Fibroblast of skin of right quadriceps (primary cell): ENCODE measurements around the gene NBPF20.
"Not testable (repeated sequence)": the region's sequence is repeated elsewhere in the genome, so short reads cannot be mapped to it uniquely, and the experiment has no call there.

Source experiments
- DNase-seq: peaks from one replicate; pipeline ENCODE4 v3.0.0-alpha.2; 2013

The NBPF20 gene

DNA sequence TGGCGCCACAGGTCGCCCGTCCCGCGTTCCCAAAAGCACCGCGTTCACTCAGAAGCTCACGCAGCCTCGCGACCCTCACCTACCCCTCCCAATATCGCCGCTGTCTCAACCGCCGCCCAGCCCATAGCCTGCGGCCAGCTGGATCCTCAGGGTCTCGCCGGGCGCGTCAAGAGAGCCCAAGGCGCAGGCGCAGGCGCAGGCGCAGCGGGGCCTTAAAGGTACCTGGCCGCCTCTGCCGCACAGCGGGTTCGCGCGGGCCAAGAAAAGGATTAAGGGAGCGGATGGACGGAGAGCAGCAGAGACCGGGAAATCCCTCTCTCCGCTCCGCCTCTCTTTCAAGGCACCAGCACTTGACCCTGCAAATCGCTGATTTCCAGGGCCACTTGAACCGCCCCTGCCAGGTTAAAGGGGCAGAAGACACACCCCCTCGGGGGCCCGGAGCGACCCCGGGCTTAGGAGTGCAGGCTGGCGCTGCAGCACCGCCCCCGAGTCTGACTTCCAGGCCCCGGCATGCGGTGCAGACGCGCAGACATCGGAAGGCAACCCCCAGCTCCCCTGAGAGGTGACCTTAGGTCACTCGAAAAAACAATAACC is at the start of gene NBPF20:
NBPF20 (minus strand) TSS at position 168 of the 594 bp plus-strand sequence. CDS start 20,331 bp downstream, outside the sequence.
- DNase-seq = peak; percentile 58

- DNase-seq = not testable (repeated sequence)
Measured at GRCh38 chr1:145474837-145475368, 49.5 kb upstream of the NBPF20 start.

- not testable (repeated sequence) for DNase-seq
Measured at GRCh38 chr1:145472731-145473130, 47.3 kb upstream of the NBPF20 start.

GRCh38 chr1:145471365-145471764 is 46.0 kb upstream of the NBPF20 start:
- DNase-seq = not testable (repeated sequence)

DNA sequence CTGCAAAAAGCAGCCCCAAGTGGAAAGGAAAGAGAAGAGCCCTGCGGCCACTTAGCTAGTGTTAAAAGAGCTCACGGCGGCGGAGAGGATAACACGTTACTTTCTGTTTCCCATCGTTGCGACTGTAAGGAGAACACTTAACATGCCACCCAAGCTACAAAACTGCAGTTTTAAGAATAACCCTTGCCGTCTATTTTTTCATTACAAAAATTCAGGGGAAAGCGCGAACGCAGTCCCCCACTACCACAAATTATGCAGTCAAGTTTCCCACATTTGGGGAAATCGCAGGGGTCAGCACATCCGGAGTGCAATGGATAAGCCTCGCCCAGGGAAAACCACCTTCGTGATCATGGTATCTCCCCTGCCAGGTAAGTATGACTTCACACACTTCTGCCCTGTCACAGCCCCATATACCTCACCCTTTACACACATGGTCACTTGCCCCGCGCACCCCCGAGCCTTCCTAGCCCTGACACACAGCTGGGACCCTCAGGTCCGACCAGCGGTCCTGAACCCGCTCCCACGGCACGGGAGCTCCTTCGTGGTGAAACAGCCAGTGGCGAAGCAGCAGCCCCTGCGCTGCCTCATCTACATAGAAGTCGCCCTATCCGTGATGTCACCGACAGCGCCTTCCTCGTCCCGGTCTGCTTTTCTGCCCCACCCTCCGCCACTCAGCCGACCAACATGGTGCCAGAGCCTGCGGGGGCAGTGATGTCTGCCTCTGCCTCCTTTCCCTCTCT is 40.2 kb upstream of the NBPF20 start:
- DNase-seq = peak; percentile 99

DNA sequence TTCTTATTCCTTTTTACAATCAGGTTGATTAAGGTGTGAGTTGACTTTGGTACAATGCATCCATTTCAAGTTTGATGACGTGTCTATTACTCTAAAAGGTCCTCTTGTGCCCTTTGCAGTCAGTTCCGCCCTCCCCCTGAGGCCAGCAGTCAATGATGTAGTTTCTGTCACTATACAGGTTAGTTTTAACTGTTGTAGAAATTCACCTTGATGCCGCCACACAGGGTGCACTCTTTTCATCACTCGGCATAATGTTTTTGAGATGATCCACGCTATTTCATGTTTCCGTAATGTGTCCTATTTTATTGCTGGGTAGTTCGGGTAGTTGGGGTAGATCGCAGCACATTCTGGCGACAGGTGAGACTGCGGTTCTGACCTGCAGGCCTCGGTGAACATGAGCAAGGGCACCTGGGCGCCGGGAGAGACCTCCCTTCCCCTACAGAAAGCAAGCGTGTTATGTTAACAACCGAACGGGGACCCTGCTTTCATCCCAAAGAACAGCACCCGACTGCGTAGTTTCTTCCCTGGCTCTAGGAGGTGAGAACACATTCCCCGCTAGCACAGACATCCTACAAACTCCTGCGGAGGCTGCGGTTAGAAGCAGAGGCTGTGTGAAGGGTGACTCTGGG is 39.4 kb upstream of the NBPF20 start:
- not testable (repeated sequence) for DNase-seq

- DNase-seq = not testable (repeated sequence)
Measured at GRCh38 chr1:145464017-145464416, 38.6 kb upstream of the NBPF20 start.

GRCh38 chr1:145460684-145461083 is 35.3 kb upstream of the NBPF20 start:
- DNase-seq = not testable (repeated sequence)

DNA sequence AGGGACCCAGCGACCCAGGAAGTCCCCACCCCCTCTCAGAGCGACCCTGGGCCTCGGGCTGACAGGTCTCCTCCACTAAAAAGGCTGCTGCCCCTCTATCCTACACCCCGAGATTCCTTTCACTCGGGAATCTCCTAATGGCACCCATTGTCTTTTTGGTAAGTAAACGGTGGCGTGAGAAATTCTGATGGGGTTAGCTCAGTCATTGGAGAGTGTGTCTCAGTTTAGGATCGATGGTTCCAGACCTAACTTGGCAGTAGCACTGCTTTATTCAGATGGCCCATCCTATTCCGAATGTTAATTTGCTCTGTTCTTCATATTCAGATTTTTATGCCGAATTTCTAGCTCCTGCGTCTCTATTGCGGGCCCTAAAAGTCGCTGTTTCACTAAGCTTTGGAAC is 34.6 kb upstream of the NBPF20 start:
- DNase-seq = not testable (repeated sequence)

DNA sequence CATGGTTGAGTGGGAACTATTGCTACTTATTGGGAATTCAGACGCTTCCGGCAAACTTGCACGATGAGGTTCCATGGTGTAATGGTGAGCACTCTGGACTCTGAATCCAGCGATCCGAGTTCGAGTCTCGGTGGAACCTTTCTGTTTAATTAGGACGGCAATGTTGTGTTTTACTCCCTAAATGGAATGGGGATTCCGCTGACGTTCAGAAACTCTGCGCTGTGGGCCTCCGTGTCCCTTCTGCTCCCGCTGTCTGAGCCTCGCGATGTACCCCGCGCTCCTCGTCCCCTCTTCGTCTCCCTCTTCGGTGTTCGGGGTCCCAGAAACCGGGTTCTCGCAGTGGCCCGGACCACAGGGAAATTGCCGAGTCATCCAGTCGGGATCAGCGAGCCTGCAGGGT is 34.2 kb upstream of the NBPF20 start:
- not testable (repeated sequence) for DNase-seq

- not testable (repeated sequence) for DNase-seq
Measured at GRCh38 chr1:145459063-145459462, 33.7 kb upstream of the NBPF20 start.

DNA sequence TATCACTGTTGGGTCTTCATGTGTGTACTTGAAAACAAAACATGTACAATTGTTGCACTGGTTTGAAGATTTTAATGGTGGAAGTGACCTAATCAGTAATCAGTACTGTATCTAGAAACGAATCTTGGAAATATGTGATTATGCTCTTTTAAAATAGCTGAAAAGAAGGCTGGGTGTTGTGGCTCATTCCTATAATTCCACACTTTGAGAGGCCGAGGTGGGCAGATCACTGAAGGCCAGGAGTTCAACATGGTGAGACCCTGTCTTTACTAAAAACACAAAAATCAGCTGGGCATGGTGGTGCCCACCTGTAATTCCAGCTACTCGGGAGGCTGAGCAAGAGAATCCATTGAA is 29.4 kb upstream of the NBPF20 start:
- not testable (repeated sequence) for DNase-seq

DNA sequence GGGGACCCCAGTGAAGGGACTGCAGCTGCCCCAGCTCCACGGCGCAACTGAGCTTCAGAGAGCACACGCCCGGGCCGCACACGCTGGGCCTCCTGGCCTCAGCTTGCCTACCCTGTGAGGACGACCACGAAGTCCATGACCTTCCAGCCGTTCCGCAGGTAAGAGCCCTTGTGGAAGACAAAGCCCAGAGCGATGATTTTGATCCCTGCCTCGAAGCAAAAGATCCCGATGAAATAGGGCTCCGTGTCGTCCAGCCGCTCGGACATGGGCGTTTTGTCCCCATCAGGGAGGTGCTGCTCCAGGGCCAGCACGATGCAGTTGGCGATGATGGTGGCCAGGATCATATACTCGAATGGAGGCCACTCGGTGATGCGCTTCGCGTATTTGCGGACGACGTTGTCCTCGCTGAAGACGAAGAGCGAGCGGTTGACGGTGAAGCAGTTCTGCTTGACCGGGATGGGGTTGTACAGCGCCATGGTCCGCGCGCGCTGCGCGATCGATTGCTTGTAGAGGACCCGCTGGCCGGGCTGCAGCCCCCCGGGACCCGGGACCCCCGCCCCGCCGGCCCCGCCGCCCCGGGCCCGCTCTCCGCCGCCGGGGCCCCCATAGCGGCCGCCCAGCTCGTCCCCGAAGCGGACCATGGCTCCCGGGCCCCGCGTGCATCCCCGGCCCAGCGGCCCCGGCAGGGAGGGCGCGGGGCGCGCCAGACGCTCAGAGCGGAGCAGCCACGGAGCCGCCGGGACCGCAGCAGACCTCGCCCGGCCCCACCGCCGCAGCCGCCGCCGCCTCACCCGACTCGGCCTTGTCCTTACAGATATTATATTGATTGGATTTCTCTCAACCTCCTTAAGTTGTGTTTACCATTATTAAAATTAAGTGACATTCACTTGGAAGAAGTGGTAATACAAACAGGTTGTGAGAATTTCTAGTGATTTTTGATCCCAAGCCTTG is 28.7 kb upstream of the NBPF20 start:
- not testable (repeated sequence) for DNase-seq

- DNase-seq = not testable (repeated sequence)
Measured at GRCh38 chr1:145452506-145452905, 27.1 kb upstream of the NBPF20 start.

DNA sequence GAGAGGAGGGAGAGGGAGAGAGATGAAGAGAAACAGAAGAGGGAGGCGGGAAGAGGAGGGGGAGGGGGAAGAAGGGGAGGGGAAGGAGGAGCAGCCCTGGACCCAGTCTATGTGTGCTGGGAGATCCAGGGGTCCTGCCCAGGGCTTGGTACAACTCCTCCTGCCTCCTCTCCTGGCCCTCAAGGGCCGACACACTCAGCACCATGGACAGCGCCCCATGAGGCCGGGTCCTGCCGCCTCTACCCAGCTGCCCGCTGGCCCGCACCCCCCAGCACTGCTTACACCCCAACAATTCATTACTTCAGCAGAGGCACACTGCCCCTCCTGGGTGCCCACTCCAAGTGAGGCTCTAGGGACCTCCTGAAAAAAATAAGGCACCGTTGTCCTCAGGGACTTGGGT is 26.5 kb upstream of the NBPF20 start:
- peak; percentile 8 for DNase-seq

DNA sequence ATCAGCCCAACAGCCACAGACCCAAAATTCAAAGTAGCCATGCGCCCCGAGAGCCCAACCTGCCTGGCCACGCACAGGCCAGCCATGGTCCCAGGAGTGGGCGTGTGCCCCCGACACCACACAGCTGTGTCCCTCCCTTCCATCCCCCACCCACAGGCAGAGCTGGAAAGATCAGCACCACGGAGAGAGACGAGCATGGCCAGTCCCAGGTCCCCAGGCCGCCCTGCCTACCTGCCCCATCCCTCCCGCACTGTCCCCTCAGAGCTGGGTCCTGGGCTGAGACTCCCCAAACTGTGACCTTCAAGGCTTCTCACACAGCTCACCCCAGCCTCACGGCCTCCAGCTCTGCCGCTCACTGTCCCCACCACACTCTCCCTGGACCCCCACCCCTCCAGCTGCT is 19.8 kb upstream of the NBPF20 start:
- not testable (repeated sequence) for DNase-seq

- not testable (repeated sequence) for DNase-seq
Measured at GRCh38 chr1:145442340-145442739, 16.9 kb upstream of the NBPF20 start.

DNA sequence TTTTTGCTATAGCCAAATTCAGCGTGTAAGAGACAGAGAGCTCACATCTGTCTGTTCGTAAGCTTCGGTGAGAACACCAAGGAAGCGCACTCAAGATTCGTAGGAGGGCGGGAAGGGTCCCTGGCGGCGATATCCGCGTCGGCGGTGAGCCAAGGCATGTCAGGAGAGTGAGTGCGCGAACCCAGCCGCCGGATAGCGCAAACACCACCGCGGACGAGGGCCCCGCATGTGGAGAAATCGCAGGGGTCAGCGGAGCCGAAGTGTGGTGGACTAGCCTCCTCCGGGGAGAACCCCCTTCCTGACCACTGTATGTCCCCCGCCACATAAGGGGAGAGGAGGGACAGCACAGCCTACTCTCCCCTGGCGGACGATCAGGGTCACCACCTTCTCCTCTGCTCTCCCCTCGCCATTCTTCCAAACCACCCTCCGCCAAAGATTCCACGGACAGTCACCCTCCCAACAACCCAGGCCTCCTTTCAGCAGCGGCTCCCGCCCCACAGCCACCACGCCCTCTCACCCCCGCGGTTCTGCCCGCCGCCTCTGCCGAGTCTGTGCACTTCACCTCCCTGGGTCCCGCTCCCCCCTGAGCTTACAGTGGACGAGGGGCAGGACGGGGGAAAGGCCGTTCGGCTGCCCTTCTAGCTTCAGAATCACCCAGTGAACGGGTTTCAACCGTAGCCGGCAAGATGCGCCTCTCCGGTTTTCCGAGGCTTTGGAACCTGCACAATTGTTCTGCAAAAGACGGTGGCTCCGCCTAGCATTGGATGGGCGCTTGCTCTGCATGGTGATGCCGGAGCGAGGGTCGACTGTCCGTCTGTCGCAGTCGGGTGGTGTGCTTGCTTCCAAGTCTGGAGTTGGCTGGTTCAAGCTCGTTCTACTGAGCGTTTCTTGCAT is 6.2 kb upstream of the NBPF20 start:
- not testable (repeated sequence) for DNase-seq

- not testable (repeated sequence) for DNase-seq
Measured at GRCh38 chr1:145430830-145431229, 5.4 kb upstream of the NBPF20 start.

- not testable (repeated sequence) for DNase-seq
Measured at GRCh38 chr1:145429329-145429728, 3.9 kb upstream of the NBPF20 start.
